ENCODE measurements around the gene HELZ. TPM values are rescaled to one million over a fixed set of nuclear protein-coding genes. Genes with fewer than 3 reads are reported as not detected.

HELZ gene
- polyA plus RNA-seq, 1 experiment: 8.4 TPM

DNA sequence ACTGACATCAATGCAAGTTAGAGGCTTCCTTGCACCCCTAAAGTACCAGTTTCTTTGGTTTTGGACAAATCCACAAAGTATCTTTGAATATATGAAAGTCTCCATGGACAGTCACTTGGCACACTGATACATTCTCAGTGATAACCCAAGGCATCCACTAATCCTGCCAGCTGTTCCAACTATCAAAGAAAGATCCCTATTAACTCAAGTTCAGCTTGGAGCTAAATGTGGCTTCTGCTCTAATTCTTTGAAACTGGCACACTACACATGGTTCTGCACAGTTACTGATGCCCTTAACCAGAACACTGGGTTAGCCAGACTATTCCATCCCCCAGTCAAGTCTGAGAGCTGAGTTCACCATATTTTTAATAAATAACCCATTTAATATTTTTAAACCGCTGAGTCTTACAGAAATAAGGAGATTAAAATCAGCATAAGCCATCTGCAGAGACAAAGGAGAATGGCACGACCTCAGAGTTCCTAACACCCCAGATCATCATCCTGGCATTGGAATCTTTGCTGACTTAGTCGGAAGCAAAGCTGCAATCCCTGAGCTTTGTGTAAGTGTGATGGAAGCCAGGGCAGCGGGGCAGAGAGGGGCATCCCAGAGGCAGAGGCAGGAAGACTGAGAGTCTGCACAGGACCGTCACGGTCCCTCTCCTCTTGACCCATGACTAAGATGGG is 194.4 kb downstream of the HELZ start:
- ChIA-PET POLR2A (no interaction called here), CTCF (no interaction called here)

DNA sequence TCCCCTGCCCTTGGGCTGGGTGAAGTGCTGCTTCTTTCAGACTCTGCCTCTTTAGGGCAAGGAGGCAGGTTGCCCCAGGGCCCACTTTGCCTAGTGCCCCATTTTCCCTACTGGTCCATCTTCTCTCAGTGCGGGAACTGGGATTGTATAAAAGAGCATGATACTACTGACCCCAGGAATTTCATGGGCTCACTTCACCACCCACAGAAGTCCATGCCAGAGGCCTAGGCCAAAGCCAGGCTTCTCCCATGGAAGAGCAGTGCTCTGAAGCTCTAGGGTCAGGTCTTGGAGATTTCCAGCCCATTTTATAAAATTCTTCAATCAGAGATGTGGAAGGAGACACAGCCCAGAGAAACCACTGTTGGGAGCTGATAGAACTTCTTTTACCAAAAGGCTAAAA is 194.9 kb downstream of the HELZ start:
- CTCF ChIA-PET: no interaction called here
- Histone ChIP-seq H3K36me3 (ENCODE audit: control insufficient read depth, insufficient read depth, low read length) (no peaks in the 10 kb centered on the region), H3K27me3 (ENCODE audit: control insufficient read depth, insufficient read depth, low read length) (peaks cover 8% of the 10 kb centered on the region), H3K4me3 (ENCODE audit: low read depth, low read length) (no peak overlapping the region)
- POLR2A ChIA-PET: no interaction called here
- TF ChIP-seq, protein P1, sequence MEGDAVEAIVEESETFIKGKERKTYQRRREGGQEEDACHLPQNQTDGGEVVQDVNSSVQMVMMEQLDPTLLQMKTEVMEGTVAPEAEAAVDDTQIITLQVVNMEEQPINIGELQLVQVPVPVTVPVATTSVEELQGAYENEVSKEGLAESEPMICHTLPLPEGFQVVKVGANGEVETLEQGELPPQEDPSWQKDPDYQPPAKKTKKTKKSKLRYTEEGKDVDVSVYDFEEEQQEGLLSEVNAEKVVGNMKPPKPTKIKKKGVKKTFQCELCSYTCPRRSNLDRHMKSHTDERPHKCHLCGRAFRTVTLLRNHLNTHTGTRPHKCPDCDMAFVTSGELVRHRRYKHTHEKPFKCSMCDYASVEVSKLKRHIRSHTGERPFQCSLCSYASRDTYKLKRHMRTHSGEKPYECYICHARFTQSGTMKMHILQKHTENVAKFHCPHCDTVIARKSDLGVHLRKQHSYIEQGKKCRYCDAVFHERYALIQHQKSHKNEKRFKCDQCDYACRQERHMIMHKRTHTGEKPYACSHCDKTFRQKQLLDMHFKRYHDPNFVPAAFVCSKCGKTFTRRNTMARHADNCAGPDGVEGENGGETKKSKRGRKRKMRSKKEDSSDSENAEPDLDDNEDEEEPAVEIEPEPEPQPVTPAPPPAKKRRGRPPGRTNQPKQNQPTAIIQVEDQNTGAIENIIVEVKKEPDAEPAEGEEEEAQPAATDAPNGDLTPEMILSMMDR (IDR thresholded peaks at IDR 0.05; ENCODE audit: insufficient read depth, low read depth, low read length): no peak
- DNase-seq (ENCODE audit: low read depth): no peak

More for the DNA sequence above, 194.4 kb downstream of the HELZ start:
- Histone ChIP-seq H3K27me3 (ENCODE audit: control insufficient read depth, insufficient read depth, low read length) (peaks cover 6% of the 10 kb centered on the region; the same call in 1 of the 2 replicates), H3K4me3 (ENCODE audit: low read depth, low read length) (no peak overlapping the region), H3K36me3 (ENCODE audit: control insufficient read depth, insufficient read depth, low read length) (no peaks in the 10 kb centered on the region)
- TF ChIP-seq, protein P1 (IDR thresholded peaks at IDR 0.05; ENCODE audit: insufficient read depth, low read depth, low read length): no peak
- no peak for DNase-seq (ENCODE audit: low read depth)

DNA sequence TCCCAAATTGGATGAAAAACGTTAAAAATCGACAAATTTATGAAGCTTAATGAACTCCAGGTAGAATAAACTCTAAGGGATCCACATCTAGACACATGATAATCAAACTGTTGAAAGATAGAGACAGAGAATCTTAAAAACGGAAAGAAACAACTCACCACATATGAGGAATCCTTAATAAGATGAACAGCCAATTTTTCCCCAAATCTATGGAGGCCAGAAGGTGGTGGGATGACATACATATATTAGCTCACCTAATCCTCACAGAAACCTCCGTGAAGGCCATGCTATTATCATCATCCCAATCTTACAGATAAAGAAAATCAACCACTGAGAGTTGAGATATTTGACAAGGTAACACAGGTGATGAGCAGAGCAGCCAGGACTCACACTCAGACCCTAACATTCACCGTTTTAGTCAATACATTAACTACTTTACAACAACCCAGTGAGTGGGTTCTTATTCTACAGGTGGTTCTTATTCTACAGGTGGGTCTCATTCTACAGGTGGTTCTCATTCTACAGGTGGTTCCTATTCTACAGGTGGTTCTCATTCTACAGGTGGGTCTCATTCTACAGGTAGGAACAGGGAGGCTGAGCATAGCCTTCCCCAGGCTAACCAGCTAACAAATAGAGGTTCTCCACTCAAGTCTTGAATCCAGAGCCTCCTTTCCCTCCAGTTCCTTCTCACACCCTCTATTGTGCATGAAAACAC is 195.8 kb downstream of the HELZ start:
- CTCF ChIA-PET: no interaction called here
- no peaks in the 10 kb centered on the region for H3K36me3 ChIP-seq (ENCODE audit: control insufficient read depth, insufficient read depth, low read length)
- no peak for DNase-seq (ENCODE audit: low read depth)
- TF ChIP-seq, protein P1 (IDR thresholded peaks at IDR 0.05; ENCODE audit: insufficient read depth, low read depth, low read length): no peak
- H3K27me3 ChIP-seq (ENCODE audit: control insufficient read depth, insufficient read depth, low read length): peaks cover 9% of the 10 kb centered on the region
- POLR2A ChIA-PET: no interaction called here
- no peak overlapping the region for H3K4me3 ChIP-seq (ENCODE audit: low read depth, low read length)

DNA sequence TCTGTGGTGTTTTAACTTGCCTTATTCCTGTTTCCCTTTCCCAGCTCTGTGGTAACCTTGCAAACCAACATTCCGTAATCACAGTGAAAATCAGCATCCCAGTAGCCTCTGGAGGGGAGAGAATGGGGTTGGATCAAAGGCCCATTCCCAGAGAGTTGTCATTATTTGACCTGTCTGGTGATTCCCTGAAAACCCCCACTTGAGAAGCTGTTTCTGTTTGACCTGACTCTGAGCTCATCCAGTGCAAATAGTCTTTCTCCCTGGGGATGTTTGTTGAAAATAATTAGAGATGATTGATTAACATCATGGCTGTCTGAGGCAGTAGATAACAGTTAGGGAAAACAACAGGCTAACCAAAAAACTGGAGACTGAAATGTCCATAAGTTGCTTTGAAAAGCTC is 197.6 kb downstream of the HELZ start:
- H3K27me3 ChIP-seq (ENCODE audit: control insufficient read depth, insufficient read depth, low read length): peaks cover 5% of the 10 kb centered on the region
- CTCF ChIA-PET: no interaction called here
- TF ChIP-seq, protein P1 (IDR thresholded peaks at IDR 0.05; ENCODE audit: insufficient read depth, low read depth, low read length): no peak

DNA sequence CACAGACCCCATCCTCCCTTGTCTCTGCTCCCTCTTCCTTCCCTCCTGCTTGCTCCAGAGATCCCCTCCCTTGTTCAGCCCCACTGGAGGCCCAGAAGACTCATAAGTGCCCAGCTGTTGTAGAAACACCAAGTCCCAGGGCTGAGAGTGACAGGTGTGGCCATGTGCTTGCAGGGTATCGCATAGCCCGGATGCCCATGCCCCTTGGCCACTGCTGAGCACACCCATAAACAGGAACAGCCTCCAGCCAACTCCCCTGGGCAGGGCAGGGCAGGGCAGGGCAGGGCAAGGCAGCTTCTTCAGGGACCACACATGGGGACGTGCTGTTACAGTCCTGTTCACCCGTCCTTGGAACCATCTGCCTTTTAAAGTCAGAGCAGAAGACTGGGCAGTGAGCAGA is 198.6 kb downstream of the HELZ start:
- H3K27me3 ChIP-seq (ENCODE audit: control insufficient read depth, insufficient read depth, low read length): peaks cover 9% of the 10 kb centered on the region
- CTCF ChIA-PET: no interaction called here
- TF ChIP-seq, protein P1 (IDR thresholded peaks at IDR 0.05; ENCODE audit: insufficient read depth, low read depth, low read length): no peak
- no peak overlapping the region for H3K4me3 ChIP-seq (ENCODE audit: low read depth, low read length)
- DNase-seq (ENCODE audit: low read depth): no peak
- no peaks in the 10 kb centered on the region for H3K36me3 ChIP-seq (ENCODE audit: control insufficient read depth, insufficient read depth, low read length)
- POLR2A ChIA-PET: no interaction called here

More for the DNA sequence above, 197.6 kb downstream of the HELZ start:
- Histone ChIP-seq H3K36me3 (ENCODE audit: control insufficient read depth, insufficient read depth, low read length) (no peaks in the 10 kb centered on the region), H3K4me3 (ENCODE audit: low read depth, low read length) (no peak overlapping the region)
- POLR2A ChIA-PET: no interaction called here
- no peak for DNase-seq (ENCODE audit: low read depth)
